Measurements from ENCODE around the gene RGS9.

The RGS9 gene

DNA sequence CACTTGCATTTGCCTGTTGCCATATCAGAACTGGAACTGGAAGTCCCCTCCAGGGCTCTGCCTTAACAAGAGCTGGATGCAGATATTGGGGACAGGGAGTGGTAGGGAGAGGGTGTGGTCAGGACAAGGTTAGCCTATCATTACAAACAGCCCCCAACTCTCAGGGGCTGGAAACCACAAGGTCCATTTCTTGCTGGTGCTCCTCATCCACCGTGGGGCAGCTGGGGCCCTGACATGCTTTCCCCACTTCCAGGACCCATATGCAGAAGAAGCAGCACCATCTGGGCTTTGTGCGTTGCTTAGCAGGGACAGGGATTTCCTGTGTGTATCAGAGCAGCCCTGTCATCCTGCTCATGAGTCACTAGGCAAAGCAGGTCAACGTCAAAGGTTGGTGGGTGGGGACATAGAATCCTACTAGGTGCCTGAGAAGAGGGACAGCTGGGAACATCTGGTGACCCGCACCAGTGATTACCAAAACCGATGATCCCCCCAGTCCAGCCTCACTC lies 26.9 kb downstream of the RGS9 start:
- Histone ChIP-seq H3K4me3 (replicated peaks; ENCODE audit: low read depth, low read length) (no peak overlapping the region), H3K27me3 (replicated peaks; ENCODE audit: control insufficient read depth, insufficient read depth, low read length) (no peaks in the 10 kb centered on the region), H3K36me3 (ENCODE audit: control insufficient read depth, insufficient read depth, low read length) (no peaks in the 10 kb centered on the region; the same call in 1 of the 2 replicates)
- peak; percentile 60 for DNase-seq (ENCODE audit: extremely low read depth, insufficient read length)
- TF ChIP-seq, protein P1, sequence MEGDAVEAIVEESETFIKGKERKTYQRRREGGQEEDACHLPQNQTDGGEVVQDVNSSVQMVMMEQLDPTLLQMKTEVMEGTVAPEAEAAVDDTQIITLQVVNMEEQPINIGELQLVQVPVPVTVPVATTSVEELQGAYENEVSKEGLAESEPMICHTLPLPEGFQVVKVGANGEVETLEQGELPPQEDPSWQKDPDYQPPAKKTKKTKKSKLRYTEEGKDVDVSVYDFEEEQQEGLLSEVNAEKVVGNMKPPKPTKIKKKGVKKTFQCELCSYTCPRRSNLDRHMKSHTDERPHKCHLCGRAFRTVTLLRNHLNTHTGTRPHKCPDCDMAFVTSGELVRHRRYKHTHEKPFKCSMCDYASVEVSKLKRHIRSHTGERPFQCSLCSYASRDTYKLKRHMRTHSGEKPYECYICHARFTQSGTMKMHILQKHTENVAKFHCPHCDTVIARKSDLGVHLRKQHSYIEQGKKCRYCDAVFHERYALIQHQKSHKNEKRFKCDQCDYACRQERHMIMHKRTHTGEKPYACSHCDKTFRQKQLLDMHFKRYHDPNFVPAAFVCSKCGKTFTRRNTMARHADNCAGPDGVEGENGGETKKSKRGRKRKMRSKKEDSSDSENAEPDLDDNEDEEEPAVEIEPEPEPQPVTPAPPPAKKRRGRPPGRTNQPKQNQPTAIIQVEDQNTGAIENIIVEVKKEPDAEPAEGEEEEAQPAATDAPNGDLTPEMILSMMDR (IDR thresholded peaks at IDR 0.05; ENCODE audit: insufficient read depth, low read length, poor library complexity, severe bottlenecking), result no peak

DNA sequence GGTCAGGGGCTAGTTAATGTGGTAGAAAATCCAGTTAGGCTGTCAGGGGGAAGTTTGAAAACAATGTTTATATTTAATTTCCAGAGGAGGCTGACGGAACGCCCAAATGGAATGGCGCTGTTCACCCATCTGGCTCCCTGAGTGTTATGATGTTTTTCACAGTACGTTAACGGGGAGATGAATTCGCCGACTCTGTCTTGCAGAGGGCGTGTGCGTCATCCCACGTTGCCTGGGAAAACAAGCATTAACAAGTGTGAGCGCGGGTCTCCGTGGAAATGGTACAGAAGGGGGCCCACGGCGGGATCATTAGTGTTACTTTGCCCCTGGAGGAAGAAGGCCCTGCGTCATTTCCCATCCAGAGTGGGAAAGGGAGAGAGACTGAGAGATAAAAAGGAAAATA lies 29.6 kb downstream of the RGS9 start:
- Histone ChIP-seq H3K36me3 (ENCODE audit: control insufficient read depth, insufficient read depth, low read length) (peaks cover 4% of the 10 kb centered on the region), H3K4me3 (replicated peaks; ENCODE audit: low read depth, low read length) (no peak overlapping the region), H3K27me3 (replicated peaks; ENCODE audit: control insufficient read depth, insufficient read depth, low read length) (no peaks in the 10 kb centered on the region)
- DNase-seq (ENCODE audit: extremely low read depth, insufficient read length), result no peak
- TF ChIP-seq, protein P1 (IDR thresholded peaks at IDR 0.05; ENCODE audit: insufficient read depth, low read length, poor library complexity, severe bottlenecking), result no peak

DNA sequence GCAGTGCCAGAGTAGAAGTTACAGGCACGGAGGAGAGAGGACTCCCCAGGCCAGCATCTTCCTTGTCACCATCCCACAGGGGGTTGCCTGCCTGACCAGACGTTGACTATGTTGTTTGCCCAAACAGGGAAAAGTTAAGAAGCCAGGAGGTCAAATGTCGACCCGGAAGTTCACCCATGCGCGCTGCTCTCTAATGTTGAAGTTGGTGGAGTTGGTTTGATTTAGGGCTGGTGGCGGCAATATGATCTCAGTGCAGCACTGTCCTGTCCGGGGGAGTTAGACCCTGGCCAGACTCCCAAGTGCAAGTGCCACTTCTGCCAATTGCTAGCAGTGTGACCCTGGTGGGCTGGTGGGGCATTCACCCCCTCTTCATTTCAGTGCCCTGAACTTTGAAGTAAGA lies 30.4 kb downstream of the RGS9 start:
- Histone ChIP-seq H3K27me3 (replicated peaks; ENCODE audit: control insufficient read depth, insufficient read depth, low read length) (no peaks in the 10 kb centered on the region), H3K4me3 (replicated peaks; ENCODE audit: low read depth, low read length) (no peak overlapping the region), H3K36me3 (ENCODE audit: control insufficient read depth, insufficient read depth, low read length) (peaks cover 4% of the 10 kb centered on the region)
- DNase-seq (ENCODE audit: extremely low read depth, insufficient read length), result no peak
- TF ChIP-seq, protein P1 (IDR thresholded peaks at IDR 0.05; ENCODE audit: insufficient read depth, low read length, poor library complexity, severe bottlenecking), result no peak

DNA sequence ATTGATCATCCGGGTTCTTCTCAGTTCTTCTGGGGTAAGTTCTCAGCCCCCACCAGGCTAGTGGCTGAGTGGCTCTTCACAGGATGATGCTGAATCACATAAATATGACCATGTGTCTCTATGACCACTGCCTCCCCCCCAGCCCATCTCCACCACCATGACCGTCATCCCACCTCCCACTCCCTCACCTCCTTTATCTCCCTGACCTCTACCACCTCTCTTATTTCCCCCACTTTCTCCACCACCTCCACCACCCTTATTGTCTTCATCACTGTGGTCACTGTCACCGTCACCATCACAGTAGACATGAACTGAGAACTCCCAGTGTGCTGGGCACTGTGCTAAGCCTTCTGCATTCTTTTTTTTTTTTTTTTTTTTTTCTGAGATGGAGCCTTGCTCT lies 32.5 kb downstream of the RGS9 start:
- TF ChIP-seq, protein P1 (IDR thresholded peaks at IDR 0.05; ENCODE audit: insufficient read depth, low read length, poor library complexity, severe bottlenecking), result no peak
- peaks cover 4% of the 10 kb centered on the region for H3K36me3 ChIP-seq (ENCODE audit: control insufficient read depth, insufficient read depth, low read length)

DNA sequence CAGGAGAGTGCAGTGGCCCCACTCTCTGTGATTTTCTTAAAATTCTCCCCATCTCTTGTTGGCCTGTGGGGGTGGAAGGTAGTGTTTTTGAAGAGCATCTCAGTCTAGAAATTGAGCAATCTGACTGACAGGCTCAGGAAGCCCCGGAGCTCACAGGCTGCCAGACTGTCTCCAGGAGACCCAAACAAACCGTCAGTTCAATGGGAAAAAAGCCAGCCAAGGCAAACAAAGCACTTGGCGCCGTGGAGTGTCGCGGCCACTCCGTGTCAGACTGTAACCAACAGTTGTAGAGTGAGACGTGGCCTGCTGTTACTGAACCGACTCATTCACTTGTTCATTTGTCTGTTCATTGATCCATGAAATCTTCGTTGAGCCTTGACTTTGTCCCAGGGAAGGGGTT lies 33.7 kb downstream of the RGS9 start:
- H3K36me3 ChIP-seq (ENCODE audit: control insufficient read depth, insufficient read depth, low read length), result peaks cover 4% of the 10 kb centered on the region
- no peaks in the 10 kb centered on the region for H3K27me3 ChIP-seq (replicated peaks; ENCODE audit: control insufficient read depth, insufficient read depth, low read length)
- no peak for DNase-seq (ENCODE audit: extremely low read depth, insufficient read length)
- TF ChIP-seq, protein P1 (IDR thresholded peaks at IDR 0.05; ENCODE audit: insufficient read depth, low read length, poor library complexity, severe bottlenecking), result no peak
- H3K4me3 ChIP-seq (replicated peaks; ENCODE audit: low read depth, low read length), result no peak overlapping the region

More for the DNA sequence above, 32.5 kb downstream of the RGS9 start:
- Histone ChIP-seq H3K4me3 (replicated peaks; ENCODE audit: low read depth, low read length) (no peak overlapping the region), H3K27me3 (replicated peaks; ENCODE audit: control insufficient read depth, insufficient read depth, low read length) (no peaks in the 10 kb centered on the region)
- DNase-seq (ENCODE audit: extremely low read depth, insufficient read length), result no peak

DNA sequence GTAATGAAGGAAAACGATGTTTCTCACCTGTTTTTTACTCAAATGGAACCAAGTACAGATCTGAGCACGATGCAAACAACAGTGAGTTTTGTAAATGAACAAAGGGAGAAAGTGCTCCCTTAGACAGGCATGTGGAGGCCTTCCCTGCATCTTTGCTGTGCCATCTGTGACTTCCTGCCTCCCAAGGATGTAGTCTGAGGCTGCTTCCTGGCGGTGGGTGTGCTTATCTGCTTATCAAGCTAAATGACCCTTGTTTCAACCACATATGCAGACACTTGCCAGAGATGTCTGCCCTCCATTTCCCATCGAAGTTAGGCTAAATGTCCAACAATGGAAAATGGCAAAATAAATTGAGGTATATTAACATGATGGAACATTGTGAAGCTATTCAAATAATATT lies 34.6 kb downstream of the RGS9 start:
- Histone ChIP-seq H3K4me3 (replicated peaks; ENCODE audit: low read depth, low read length) (no peak overlapping the region), H3K36me3 (ENCODE audit: control insufficient read depth, insufficient read depth, low read length) (peaks cover 4% of the 10 kb centered on the region), H3K27me3 (replicated peaks; ENCODE audit: control insufficient read depth, insufficient read depth, low read length) (no peaks in the 10 kb centered on the region)
- TF ChIP-seq, protein P1 (IDR thresholded peaks at IDR 0.05; ENCODE audit: insufficient read depth, low read length, poor library complexity, severe bottlenecking), result no peak
- no peak for DNase-seq (ENCODE audit: extremely low read depth, insufficient read length)

Measured in GM06990 (cell line).